Measurements from ENCODE around the gene CYLD. TPM values are rescaled to one million over a fixed set of nuclear protein-coding genes. Genes with fewer than 3 reads are reported as not detected.

CYLD gene
- total RNA-seq: 132 and 161 TPM in 2 replicates
- polyA plus RNA-seq (2012): 44.0 TPM

GRCh38 chr16:50741781-50742575 lies at the start of gene CYLD:
Gene CYLD (plus strand): TSS chr16:50742086. CDS start chr16:50749699, 7,613 bp downstream.
- peak; percentile 100 for DNase-seq (ENCODE audit: low read depth)

DNA sequence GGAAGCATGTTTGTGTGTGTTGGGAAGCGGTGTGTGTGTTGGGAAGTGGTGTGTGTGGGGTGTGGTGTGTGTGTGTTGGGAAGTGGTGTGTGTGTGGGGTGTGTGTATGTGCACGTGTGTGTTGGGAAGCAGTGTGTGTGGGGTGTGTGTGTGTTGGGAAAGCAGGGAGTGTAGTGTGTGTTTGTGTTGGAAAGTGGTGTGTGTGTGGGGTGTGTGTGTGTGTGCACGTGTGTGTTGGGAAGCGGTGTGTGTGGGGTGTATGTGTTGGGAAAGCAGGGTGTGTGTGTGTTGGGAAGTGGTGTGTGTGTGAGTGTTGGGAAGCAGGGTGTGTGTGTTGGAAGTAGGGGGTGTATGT lies 49.3 kb upstream of the CYLD start:
- DNase-seq (ENCODE audit: low read depth): no peak

DNA sequence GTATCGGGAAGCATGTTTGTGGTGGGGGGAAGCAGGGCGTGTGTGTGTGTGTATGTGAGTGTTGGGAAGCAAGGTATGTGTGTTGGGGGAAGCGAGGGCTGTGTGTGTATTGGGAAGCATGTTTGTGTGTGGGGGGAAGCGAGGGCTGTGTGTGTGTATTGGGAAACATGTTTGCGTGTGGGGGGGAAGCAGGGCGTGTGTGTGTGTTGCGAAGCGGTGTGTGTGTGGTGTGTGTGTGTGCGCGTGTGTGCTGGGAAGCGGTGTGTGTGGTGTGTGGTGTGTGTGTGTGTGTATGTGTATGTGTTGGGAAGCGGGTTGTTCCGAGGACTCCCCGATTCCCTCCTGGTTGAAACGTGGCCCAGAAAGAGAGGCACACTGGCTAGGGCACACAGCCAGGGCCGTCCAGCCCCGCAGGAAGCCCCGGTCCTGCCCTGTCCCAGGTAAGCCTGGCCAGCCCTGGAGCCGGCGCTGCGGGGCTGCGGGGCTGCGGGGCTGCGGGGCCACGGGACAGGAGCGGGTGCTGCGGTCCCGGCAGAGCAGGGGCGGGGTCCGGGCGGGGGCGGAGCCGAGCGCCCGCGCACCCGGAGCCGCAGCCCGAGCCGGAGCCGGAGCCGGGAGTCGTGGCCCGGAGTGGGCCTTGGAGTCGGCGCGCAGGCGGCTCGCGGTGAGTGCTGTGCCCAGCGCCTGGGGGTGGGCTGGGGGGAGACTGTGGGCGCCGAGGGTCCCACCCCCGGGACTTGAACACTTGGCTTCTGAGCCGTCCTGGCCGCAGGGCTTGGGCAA lies 48.7 kb upstream of the CYLD start, which contains the start of gene NOD2:
NOD2 (plus strand) TSS at position 608 of the 783 bp plus-strand sequence. CDS start 5,890 bp downstream, outside the sequence.
- no peak for DNase-seq (ENCODE audit: low read depth)

DNA sequence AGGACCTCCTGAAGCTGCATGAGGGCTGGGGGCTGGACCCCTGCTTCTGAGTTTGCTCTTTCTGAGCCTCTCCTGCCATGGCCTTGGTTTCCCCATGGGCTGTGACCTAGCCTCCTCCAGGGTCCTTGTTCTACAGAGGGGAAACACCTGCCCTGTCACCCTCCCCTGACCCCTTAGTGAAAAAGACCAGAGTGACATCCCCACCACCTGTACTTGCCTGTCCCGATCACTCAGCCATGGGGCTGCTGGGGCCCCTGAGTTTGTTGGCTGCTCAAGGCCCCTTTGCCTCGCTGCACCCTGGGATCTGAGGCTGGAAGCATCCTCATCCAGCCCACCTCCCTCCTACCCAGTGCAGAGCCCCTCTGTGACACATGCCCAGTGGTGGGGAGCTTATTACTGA lies 47.7 kb upstream of the CYLD start:
- no peak for DNase-seq (ENCODE audit: low read depth)

- no peak for DNase-seq (ENCODE audit: low read depth)
Observed at GRCh38 chr16:50695017-50696000, 46.6 kb upstream of the CYLD start.

DNA sequence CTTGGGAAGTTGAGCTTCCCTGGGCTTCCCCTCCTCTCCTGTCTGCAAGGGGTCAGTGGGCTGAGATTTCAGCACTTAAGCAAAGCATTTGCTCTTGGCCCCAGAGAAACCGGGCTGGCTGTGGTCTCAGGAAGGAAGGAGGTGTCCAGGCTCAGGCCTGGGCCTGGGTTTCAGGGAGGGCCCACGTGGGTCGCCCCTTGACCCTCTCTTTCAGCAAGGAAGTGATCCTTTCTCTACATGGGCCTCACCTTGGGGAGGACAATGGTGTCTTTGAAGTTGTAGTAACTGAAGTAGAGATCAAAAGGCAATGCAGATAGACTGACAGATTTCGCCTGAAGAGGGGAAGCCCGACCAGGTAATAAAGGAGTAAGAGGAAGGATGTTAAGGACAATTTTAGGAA lies 45.8 kb upstream of the CYLD start:
- no peak for DNase-seq (ENCODE audit: low read depth)

DNA sequence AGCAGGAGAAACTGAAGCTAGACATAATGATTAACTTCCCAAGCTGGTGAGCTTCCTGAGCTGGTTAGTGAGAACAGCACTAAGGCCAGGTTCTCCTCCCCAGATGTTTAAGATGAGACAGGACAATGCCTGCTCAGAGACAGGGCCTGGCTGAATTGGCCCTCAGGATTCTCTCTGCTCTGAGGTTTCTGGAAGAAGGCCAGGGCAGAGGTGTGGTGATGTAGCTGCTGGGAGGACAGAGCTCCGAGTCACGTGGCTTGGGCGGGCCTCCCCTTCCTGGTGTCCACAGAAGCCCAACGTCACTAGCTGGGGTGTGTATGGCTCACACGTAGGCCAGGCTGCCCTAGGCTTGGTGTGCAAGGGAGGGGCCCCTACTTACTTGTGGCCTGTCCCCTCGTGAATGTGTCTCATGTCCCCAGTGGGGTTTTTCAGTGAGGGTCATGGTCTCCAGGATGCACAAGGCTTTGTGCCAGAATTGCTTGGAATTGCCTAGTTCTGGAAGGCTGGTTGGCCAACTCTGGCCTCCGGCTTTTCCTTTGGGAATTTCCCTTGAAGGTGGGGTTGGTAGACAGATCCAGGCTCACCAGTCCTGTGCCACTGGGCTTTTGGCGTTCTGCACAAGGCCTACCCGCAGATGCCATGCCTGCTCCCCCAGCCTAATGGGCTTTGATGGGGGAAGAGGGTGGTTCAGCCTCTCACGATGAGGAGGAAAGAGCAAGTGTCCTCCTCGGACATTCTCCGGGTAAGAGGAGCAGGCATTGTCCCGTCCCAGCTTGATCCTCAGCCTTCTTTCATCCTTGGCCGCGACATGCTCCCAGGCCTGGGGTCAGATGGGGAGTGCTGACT lies 45.1 kb upstream of the CYLD start:
- DNase-seq (ENCODE audit: low read depth): peak; percentile 82

- DNase-seq (ENCODE audit: low read depth): no peak
Observed at GRCh38 chr16:50697421-50697715, 44.5 kb upstream of the CYLD start.

DNA sequence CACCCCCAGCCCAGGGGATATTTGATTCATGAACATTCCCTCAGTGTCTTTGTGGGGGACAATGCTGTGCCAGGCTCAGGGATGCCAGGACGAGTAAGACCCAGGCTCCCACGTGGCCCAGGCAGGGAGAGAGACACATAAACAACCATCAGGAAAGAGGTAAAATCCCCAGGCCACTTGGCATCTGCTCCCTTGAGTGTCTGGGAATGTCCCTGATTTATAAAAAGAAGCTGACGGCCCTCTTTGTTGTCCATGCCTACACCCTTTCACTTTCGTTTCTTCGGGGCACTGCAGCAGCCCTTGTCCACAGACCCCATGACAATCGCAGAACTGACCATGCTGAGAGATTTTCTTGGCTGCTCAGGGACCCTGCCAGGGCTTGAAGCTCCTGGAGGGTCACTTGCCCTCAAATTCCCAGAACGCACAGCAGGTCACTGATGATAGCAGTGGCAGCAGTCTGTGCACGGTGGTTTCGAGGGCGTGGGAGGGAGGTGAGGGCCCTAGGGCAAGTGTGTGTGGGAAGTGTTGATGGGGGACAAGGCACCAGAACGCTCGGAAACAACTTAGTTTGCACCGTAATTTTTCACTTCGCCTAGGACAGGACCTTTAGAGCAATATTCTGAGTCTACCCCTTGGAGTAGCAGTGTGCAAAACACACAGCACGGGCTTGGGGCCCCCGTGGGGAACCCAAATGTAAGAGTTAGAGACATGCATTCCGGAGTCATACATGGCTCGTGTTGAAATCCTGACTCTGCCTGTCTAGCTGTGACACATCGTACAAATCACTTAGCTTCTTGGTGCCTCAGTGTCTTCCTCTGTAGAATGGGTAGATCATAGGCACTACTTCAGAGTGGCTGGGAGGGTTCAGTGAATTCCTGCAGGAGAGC lies 43.8 kb upstream of the CYLD start:
- peak; percentile 88 for DNase-seq (ENCODE audit: low read depth)

DNA sequence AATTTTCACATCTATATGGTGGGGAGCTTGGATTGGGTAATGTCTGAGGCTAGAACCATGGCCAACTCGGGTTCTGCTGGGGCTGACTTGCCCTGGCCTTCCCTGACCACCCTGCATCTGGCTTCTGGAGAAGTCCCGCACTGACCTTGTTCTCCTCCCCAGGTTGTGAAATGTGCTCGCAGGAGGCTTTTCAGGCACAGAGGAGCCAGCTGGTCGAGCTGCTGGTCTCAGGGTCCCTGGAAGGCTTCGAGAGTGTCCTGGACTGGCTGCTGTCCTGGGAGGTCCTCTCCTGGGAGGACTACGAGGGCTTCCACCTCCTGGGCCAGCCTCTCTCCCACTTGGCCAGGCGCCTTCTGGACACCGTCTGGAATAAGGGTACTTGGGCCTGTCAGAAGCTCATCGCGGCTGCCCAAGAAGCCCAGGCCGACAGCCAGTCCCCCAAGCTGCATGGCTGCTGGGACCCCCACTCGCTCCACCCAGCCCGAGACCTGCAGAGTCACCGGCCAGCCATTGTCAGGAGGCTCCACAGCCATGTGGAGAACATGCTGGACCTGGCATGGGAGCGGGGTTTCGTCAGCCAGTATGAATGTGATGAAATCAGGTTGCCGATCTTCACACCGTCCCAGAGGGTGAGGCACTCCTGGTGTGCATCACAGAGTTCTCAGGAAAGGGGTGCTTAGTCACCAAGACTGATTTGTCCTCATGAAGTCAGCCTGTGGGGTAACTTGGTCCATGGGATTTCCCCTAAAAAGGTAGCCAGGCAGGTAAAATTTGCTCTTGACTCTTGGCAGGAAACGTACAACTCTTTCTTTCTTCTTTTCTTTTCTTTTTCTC lies 42.3 kb upstream of the CYLD start:
- no peak for DNase-seq (ENCODE audit: low read depth)

DNA sequence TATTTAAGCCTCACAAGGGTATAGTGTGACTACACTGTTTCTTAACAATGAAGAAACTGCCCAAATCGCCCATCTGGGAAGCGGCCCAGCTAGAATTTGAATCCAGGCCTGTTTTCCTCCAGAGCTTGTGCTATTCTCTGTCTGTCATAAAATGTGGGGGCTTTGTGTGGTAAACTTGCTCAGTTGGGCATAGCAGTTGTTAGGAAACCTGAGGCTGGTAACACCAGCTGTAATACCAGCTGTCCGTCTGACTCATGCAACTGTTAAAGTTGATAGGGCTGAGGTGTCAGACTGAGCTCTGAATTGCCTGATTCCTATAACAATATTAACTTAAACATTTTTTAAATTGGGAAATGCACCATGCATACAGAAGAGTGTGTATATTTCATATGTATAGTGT lies 39.2 kb upstream of the CYLD start:
- DNase-seq (ENCODE audit: low read depth): peak; percentile 97

DNA sequence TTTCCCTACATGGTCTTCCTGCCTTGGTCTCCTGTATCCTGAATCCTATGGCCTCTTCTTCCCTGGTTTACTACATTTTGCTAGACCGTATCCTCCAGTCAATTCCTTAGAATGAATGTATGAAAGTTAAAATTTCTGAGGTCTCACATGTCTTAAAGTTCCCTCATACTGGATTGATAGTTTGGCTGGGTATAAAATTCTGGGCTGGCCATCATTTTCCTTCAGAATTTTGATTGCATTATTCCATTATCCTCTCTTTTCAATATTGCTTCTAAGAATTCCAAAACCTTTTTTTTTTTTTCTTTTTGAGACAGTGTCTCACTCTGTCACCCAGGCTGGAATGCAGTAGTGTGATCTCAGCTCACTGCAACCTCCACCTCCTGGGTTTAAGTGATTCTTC lies 37.6 kb upstream of the CYLD start:
- DNase-seq (ENCODE audit: low read depth): no peak

DNA sequence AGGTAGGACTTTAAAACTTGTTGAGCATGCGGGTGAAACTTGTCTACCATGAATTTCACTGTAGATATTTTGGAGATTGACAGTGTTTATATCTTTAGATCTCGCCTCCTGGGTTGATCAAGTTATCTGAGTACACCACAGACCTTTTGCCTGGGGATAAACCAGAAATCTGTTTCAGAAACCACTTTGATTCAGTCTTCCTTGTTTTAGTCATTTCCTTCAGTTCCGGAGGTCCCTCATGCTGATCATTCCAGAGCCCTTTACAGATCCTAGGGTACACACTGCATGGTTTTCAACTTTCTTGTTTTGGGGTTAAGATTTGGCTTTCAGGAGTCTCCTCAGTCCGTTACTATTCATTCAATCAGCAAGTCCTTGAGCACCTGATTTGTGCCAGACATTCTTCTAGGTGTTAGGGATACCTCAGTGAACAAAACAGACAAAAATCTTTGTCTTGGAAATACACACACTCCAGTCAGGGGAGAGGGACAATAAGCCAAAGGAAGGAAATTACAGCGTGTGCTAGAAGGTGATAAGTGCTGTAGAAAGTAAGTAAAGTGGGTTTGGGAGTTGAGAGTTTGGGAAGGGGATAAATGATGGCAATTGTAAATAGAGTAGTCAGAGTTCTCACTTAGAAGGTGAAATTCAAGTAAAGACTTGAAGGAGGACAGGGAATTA lies 36.3 kb upstream of the CYLD start:
- DNase-seq (ENCODE audit: low read depth): no peak

DNA sequence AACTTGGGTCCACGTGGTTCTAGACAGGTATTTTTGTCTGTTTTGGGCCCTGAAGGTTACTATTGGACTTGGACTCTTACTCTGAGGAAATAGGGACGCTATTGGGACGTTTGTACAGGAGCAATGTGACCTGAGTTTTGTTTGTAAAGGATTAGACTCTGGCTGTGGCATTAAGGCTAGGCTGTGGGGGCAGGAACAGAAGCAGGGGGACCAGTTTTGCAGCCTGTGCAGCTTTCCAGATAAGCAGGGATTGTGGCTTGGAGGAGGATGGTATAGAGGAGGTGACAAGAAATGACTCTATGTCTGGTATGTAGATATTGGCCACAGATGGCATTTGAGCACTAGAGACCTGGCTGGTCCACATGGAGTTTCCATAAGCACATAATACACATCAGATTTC lies 35.6 kb upstream of the CYLD start:
- no peak for DNase-seq (ENCODE audit: low read depth)

DNA sequence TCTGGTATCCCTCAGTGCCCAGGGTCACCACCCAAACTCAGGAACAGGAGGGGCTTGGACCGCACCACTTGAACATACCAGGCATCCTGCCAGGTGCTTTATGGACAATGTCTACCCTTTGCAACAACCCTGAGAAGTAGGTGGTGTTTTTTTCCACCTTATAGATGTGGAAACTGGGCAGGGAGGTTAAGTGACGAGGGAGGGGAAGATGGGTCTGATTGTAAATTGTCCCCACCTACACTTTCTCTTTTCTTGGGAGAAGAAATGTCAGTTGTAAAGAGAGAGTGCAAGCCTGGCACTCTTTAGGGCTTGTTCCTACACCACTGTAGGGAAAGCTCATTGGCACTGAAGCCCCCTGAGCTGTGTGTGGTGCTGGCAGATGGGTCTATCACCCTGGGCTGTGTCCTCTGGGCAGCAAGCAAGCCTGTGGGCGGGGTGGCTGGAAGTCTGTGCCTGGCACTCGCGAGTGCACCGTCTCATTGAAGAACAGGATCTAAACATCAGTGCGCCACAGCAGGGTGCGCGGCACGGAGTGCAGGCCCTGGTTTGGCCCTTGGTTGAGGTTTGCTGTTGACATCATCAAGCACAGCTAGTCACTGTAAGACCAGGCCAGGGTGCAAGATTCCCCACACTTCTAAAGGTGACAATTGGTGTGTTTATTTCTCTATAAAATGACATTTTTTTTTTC lies 33.4 kb upstream of the CYLD start:
- DNase-seq (ENCODE audit: low read depth): no peak

DNA sequence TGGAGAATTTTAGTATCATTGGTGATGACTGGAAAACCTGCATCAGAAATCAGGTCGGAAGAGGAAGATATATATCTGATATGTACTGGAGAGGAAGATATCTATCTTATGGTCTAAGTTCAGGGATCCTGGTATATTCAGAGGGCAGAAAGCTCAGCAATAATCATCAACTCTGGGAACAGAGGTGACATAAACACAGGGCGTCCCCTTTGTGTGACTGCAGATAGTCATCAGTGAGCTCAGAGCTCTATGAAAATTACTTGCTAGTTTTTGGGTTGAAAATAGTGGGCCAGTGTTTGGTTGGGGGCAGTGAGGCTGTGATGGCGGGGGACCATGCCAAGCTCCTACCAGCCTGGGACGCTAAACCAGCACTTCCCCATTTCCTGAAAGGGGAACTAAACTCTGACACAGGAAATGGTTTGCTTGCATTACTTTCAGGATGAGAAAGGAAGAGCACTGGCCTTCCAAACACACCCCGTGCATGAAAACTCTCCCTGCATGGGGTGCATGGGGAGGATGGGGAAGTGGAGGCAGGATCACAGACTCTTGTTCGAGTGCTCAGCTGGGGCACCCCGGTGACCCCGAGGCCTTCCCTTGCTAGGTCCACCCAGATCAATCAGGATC lies 32.7 kb upstream of the CYLD start:
- DNase-seq (ENCODE audit: low read depth): no peak

DNA sequence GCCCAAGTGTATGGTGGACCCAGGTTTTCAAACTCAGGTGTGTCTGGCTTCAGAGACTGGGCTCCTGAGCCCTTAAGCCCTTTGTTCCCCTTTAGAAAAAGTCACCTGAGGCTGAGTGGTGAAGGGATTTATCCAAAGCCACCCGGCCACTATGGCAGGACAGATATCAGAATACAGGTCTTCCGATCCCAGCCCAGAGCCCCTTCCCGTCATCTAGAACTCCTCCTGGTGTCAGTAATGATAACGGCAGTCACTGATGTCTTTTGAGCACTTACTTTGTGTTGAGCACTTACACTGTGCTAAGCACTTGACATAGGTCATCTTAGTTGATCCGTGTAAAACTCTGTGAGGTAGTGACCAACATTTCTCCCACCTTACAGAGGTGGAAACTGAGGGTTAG lies 31.9 kb upstream of the CYLD start:
- no peak for DNase-seq (ENCODE audit: low read depth)
